NCI-H1694 treated with DMSO at 0.1 percent for 48 hours (cell line): Measurements from ENCODE around the gene PASD1.
"Not testable (repeated sequence)": the region's sequence is repeated elsewhere in the genome, so short reads cannot be mapped to it uniquely, and the experiment has no call there.

ENCODE experiments used
- DNase-seq: peaks from one replicate; lab custom pipeline; 2025; lab: John Stamatoyannopoulos, UW

Gene PASD1

DNA sequence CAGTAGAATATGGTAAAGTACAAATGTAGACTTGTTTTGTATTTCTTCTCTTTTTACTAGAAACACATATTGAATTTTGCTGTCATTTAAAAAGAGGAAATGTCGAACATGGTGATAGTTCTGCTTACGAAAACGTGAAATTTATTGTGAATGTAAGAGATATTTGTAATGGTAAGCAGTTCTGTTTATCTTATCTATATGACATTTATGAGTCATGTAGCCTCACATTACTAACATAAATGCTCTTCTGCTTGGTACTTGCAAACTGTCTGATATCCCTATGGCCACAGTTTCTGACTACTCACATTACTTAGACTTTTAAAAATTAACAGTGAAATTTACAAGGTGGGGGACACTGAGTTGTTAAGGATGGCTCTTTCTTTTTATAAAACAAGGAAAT, 57.9 kb downstream of the PASD1 start:
- no peak for DNase-seq

DNA sequence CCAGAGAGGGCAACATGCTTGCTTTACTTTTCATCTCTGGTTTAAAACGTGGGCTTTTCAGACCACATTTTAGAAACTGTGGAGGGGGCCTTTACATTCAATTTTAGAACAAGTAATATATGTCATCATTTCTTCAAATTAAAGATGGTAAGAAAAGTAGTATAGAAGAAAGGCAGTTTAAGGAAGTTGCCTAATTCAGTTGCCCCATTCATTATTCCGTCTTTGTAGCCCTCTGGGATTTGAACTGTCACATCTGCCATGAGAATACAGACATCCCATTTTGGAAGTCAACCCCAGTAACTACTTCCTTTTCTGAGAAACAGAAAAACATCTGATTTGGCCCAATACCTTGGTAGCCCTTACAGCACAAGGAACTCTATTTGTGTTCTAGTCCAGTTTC, 61.2 kb downstream of the PASD1 start:
- DNase-seq, result no peak

DNA sequence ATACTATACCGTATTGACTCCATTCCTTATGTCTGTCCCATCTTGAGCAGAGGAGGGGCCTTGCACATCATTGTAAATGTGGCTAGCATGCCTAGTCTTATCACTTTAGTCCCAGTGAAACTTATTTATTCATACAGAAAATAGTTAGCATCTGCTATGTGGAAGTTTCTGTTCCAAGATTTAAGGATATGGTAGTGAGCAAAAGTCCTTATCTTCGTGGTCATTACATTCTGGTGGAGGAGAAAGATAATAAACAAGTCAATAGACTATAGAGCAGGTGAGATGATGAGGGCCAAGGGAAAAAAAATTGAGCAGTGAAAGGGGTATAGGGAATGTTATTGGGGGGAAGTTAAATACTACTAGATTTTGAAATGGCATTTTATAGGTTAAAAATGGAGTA, 68.3 kb downstream of the PASD1 start:
- DNase-seq, result no peak

DNA sequence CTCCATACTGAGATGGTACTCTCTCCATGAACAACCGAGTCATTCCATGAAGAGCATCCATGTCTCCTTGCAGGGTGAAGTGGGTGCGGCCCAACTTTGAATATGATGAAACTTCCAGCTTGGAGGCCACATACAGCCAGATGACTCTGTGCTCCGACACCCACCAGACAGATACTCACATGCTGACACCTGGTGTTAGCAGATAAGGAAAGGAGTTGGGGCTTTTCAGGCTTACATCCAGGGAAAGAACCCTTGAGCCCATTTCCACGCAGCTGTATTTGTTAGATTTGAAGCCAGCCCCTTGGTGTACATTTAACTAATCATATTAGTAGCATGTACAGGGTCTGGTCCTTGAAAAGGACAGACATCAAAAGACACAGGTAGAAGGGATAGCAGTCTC, 69.7 kb downstream of the PASD1 start:
- no peak for DNase-seq

DNA sequence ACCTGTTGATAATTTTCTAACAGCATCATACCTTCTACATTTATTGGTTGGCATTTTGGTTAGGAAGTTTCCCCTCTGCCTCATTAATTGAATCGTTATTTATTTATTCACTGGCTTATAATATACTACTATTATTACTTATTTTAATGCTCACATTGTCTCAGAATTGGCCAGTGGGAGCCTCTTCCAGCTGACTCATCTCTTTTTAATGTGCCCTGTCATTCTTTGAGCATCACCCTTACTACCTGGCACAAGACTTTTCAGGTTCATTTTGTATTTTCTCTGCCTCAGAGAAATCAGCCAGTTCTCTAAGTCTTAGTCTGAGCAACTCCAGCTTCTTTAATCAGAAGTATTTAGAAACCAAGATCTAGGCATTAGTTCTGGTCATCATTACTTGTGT, 71.5 kb downstream of the PASD1 start:
- DNase-seq, result no peak

DNA sequence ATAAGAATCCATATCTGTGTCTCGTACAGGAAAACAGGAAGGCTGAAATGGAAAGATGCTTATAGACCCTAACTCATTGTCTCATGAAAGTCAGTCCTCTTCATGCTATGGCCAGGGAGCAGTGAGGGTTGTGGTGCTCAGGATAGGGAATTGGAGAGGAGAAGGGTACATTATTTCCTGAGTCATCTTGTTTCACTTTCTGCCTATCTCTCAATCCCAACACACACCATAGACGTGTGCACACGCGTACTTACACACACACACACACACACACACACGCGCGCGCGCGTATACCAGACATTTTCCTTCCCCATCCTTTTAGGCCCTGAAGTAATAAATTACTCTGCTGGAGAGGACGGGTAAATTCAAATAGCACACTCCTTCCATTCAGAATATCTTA, 78.1 kb downstream of the PASD1 start:
- DNase-seq, result no peak

DNA sequence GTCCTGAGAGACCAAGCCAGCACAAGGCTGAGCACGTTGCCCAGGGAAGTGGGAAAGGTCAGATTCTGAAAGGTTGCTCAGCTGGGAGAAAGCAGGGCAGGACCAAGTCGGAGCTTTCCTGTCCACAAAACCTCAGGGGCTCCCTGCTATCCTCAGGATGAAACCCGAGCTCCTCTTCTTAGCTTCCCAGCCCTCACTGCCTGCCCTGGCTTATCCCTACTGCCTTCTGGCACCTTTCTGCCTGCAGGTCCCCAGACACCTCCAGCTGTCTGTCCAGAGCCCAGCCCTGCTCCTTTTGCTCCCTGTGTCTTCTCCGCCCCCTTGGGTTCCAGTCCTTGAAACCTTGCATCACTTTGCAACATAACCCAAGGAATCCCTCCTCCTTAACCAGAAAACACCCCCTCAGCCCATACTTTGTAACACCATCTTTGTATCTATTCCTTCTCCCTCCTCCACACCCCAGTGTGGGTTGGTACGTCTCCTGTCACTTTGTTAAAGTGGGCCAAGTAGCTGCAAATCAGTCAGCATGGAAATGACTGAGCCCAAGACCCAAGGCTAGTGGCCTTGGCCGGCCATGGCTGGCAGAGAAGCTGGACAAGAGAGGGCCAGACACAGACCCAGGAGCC, 111.8 kb downstream of the PASD1 start:
- no peak for DNase-seq

DNA sequence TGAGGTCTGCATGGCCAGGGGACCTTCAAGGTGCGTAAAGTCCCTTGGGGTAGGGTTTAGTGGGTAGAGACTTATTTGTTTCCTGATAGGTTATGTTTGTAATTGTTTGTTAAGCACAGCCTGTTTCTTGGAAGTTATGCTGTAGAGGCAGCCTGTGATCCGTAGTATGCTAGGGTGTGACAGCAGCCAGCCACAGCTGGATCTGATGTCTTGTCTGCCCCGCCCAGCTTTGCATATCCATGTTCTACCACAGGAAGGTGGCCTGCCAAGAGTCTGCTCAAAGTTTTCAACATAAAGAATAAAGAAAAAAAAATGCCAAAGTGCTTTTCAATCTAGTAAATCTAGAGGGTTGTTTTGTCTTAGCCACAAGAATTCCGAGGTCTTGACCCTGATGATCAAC, 112.7 kb downstream of the PASD1 start:
- DNase-seq, result no peak

DNA sequence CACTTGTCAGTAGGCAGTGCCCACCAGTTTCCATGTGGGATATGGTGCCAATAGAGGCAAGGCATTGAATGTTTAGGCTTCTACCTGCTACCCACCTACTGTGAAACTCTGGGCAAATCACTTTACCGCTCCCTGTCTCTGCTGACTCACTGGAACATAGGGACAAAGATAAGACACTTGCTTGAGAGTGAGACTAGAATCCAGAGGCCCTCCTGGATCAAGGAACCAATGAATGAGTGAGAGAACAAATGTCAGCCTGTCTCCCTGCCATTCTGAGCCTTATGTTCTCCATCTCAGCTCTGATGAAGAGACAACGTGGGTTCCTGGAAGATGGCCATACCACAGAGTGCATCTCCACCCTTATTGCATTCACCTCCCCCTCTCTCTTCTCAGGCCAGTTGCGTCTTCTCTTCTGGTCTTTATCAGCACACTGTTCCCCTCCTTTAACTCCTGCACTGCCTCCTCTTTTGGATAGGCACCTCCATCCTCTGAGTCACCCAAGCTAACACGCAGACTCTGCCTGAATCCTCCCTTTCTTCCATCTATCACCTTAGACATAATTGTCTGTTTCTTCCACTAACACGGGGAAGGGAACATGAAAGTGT, 116.4 kb downstream of the PASD1 start:
- no peak for DNase-seq

DNA sequence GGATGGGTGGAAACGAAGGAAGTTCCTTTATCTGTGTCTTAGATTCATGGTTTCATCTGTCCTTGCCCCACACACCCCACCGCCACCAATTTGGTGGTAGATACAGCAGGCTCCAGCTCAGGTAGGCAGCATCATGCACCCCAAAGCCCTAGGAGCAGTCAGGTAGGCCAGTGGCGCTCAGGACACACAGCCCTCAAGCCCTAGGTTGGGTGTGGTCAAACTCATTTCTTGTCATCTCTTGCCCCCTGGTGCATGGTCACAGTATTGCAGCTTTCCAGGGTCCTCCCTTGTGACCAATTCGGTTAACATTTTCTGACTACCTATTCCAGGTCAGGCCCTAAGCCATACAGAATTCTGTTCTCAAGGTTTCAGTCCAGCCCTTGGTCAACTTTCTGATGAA, 117.3 kb downstream of the PASD1 start:
- DNase-seq, result peak; percentile 3

DNA sequence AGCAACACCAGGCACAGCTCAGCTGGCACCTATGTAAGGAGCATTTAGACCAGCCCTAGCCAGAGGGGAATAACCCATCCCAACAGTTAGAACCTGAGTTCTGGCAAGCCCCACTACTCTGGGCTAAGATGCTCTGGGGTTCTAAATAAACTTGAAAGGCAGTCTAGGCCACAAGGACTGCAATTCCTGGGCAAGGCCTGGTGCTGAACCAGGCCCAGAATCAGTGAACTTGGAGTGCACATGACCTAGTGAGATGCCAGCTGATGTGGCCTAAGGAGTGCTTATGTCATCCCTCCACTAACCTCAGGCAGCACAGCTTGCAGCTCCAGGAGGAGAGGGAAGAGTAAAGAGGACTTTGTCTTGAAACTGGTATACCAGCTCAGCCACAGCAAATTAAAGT, 124.2 kb downstream of the PASD1 start:
- DNase-seq, result no peak

DNA sequence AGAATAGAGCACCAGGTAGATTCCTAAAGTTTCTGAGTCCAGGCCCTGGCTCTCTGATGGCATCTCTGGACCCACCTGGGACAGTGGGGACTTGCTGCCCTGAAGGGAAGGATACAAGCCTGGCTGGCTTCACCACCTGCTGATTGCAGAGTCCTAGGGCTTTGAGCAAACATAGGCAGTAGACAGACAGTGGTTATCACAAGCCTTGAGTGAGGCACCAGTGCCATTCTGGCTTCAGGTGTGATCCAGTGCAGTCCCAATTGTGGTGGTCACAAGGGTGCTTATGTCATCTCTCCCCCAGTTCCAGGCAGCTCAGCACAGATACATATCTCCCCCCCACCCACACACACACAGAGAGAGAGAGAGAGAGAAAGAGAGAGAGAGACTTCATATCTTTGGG, 125.2 kb downstream of the PASD1 start:
- DNase-seq, result no peak

DNA sequence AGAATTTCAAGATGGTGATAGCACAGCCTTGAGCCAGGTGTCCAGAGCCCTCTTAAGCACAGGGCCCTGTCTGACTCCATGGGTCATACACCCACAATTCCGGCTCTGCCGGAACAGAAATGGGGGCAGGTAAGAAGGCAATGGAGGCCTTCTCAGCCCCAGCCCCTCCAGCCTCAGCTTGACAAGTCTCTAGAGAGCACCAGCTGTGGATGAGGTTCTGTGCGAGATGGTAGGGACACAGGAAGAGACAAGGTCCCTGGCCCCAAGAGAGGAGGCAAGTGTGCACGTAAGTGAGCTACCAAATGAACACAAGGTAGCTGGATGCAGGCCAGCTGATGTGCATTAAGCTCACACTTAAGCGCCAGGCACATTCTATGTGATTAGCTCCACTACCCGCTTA, 129.3 kb downstream of the PASD1 start:
- DNase-seq, result no peak

DNA sequence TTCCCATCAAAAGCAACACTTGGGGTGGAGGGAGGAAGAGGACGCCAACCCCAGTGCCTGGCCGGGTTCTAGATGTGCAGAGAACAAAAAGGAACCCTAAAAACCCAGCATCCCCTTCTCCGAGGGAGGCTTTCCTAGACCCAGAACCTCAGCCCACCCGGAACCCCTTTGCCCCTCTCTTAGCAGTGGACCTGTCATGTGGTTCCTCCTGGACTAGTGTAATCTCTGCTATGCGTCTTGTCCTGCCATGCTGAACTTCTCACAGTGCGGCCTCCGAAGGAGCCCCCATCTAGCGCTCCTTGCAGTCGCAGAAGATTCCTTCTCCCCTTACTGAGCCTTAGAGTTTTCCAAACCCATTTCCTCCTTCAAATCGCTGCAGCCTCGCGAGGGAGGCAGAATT, 130.6 kb downstream of the PASD1 start:
- no peak for DNase-seq

DNA sequence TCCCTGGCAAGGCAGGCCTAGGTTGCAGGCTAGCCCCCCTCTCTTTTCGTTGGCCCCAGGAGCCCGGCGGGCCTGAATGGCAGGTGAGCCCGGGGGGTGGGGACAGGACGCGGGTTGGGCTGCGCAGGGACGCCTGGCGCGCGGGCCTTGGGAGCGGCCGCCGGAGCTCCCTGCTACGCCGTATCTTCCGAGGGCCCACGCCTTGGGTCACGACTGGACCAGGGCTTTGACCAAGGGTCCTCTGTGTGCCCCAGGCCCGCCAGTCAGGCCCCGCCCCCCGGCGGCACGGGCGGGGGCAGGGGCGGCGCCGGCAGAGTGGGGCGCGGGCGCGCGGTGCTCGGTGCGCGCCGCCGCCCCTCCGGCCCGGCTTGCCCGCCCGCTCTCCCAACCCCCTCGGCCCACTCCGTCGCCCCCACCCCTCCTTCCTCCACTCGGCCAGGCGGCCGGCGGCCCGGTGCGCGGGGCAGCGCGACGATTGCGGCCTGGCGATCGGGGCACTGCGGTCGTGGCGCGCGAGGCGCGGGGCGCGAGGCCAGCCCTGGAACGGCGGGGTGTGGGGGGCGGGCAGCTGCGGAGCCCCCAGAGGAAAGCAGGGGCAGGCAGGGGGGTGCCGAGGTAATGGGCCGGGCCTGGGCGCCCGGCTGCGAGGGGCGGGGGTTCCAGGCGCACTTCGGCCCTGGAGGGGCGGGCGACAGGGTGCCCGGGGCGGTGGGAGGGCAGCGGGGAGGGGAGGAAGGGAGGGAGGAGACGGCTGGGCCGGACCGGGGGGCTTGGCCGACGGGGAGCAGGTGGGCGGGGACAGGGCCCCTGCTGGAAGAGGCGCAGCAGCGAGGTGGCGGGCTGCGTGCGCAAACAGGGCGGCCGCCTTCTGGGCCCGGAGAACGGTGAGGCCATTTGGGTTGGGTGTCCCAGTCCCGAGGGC, 131.4 kb downstream of the PASD1 start, which contains the start of gene PRRG3:
TSS of gene PRRG3 (plus strand) at position 798 of the 922 bp plus-strand sequence. CDS start 3,357 bp downstream, outside the sequence.
- no peak for DNase-seq

DNA sequence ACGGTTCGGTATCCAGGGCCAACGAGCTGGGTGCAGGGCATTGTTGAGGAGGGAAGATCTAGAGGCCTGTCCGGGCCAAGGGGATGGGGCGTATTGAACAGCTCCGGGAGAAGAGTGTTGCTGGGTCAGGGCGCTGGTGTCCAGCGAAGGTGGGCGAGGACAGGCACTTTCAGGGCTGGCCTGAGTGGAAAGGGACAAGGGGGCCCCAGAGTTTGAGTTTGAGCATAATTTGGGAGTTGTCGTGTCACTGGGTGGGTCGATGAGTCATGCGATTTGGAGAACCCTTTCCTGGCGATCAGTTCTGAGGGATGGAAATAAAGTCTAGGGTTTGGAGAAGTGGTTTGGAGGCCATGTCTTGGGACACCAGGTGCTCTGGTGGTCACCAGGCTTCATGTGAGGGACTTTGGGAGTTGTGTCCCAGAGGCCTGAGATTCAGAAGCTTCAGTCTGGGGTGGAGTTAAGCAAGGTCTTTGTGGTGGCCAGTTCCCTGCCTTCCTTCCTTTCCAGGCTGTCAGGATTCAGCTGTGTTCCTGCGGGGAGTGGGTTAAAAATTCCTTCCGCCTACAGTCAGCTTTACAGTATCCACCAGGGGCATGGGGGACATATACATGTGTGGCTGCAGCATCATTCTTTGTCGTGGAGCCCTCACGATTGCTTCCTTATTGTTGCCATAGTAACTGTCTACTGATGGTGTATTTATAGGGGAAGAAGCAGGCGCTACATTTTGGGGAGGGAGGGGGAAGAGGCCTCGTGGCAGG, 132.3 kb downstream of the PASD1 start:
- DNase-seq, result no peak

DNA sequence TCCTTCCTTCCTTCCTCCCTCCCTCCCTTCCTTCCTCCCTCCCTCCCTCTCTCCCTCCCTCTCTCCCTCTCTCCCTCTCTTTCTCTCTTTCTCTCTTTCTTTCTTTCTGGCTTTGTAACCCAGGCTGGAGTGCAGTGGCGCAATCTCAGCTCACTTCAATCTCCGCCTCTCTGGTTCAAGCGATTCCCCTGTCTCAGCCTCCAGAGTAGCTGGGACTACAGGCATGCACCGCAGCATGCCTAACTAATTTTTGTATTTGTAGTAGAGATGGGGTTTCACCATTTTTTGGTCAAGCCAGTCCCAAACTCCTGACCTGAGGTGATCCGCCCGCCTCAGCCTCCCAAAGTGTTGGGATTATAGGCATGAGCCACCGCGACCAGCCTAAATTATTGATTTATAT, 133.6 kb downstream of the PASD1 start:
- DNase-seq, result not testable (repeated sequence)

DNA sequence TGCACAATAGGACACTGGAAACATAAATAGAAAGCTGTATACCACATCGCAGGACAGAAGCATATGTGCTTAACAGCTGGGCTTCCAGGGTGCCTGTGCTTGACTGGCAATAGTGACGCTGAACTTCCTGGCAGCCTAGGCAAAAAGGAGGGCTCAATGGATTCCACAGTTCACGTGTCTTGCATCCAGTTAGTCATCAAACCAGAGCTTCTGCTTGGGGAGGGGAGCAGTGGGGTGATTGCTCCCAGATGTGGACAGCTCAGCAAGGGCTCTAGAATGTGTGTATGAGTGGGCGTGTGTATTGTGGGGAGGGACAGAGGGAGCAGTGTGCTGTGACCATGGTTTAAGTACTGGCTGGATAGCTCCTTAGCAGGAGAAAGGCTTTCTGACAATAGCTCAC, 134.0 kb downstream of the PASD1 start:
- peak; percentile 53 for DNase-seq

DNA sequence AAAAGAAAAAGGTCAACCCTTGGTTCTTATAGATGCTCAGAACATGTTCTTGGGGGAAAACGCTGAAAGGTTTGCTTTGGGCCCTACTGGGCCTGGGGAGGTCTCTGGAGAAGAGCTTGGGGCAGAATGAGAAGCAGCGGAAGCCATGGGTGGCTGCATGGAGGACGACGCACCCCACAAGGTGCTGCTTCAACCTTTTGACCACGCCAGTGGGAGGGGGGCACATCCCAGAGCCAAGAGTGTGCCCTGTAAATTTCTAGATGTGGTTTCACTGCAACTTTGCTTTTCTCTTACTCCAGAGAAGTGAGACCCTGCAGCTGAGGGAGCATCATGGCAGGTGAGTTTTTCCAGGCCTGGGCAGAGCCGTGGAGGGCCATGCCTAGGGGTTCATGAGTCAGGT, 135.0 kb downstream of the PASD1 start:
- DNase-seq, result no peak

DNA sequence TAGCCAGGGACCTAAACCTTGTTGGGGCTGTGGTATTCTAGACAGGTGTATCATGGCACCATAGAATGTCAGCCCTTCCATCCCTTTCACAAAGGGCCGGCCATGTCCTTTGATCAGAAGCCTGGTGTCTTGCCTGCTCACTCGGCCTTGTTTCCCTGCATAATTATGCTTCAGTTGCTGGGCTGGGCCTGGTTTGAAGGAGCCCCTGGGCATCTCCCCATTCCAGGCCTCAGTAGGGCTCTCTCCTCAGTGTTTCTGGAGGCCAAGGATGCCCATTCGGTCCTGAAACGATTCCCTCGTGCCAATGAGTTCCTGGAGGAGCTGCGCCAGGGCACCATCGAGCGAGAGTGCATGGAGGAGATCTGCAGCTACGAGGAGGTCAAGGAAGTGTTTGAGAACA, 136.3 kb downstream of the PASD1 start:
- DNase-seq, result no peak

DNA sequence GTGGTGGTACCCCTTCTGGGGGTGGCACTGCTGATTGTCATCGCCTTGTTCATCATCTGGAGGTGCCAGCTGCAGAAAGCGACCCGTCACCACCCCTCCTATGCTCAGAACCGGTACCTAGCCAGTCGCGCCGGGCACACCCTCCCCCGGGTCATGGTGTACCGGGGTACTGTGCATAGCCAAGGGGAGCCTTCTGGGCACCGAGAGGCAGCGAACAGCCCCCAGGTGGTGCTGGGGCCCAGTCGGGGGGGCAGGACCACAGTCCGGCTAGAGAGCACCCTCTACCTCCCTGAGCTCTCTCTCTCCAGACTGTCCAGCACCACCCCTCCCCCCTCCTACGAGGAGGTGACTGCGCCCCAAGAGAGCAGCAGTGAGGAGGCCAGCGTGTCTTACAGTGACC, 137.1 kb downstream of the PASD1 start:
- no peak for DNase-seq

DNA sequence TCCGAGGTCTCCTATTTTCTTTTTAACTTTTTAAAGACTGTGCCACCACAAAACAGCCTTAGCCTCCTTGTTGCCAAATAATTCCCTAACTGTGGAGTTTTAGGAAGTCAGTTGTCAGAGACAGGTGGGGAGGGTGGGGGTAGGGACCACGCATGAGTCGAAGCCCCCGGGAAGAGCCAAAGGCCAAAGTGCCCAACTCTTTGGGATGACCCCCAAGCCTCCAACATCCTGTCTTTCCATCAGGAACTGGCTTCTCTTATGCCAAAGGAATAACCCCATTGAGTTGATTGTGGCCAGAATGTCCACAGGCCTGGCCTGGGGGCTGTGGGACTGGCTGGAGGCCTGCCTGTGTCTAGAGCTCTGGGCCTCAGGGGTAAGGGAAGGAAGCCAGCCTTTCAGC, 137.6 kb downstream of the PASD1 start:
- DNase-seq, result no peak
